ENCODE results near the gene IL36G. TPM values are rescaled to one million over a fixed set of nuclear protein-coding genes. Genes with fewer than 3 reads are reported as not detected.

Gene IL36G
- total and polyA plus RNA-seq, 2 experiments from 2014 or later = not detected

DNA sequence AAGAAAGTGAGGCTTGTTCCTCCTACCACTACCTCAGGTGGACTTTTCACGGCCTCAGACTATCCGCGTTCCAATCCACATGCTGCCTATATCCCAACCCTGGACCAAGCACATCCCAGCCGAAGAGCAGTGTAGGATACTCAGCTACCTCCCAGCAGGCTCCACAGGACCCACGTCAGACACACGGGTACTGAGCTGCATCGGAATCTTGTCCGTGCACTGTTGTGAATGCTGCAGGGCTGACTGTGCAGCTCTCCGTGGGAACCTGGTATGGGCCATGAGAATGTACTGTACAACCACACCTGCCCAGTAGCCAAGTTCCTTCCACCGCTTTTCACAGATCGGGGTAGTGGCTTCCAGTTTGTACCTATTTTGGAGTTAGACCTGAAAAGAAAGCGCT, 44.5 kb upstream of the IL36G start:
- H3K27ac Mint-ChIP-seq = no peak overlapping the region
- H2AFZ ChIP-seq = no peak overlapping the region
- no peak for DNase-seq (ENCODE audit: low spot score)

More for the DNA sequence above, 44.5 kb upstream of the IL36G start:
- Mint-ChIP-seq H3K4me1 (no peaks in the 10 kb centered on the region), H3K4me3 (no peak overlapping the region), H3K9me3 (no peaks in the 10 kb centered on the region), H3K36me3 (ENCODE audit: low read depth) (no peaks in the 10 kb centered on the region), H3K27me3 (ENCODE audit: insufficient read depth, low read depth, poor library complexity) (no peaks in the 10 kb centered on the region)
- Histone ChIP-seq H3K27me3 (ENCODE audit: insufficient read depth) (no peaks in the 10 kb centered on the region), H3F3A (replicated peaks; ENCODE audit: low read depth) (no peaks in the 10 kb centered on the region), H3K4me1 (ENCODE audit: insufficient read depth) (no peaks in the 10 kb centered on the region), H3K9me2 (ENCODE audit: insufficient read depth) (no peaks in the 10 kb centered on the region; the same call in 1 of the 2 replicates), H4K20me1 (replicated peaks; ENCODE audit: insufficient read depth) (no peaks in the 10 kb centered on the region), H3K36me3 (ENCODE audit: insufficient read depth) (no peaks in the 10 kb centered on the region), H3K4me3 (no peak overlapping the region), H3K79me2 (replicated peaks; ENCODE audit: insufficient read depth) (no peaks in the 10 kb centered on the region), H3K27ac (ENCODE audit: low read depth) (no peak overlapping the region), H3K4me2 (no peak overlapping the region)
- TF ChIP-seq, protein P1, sequence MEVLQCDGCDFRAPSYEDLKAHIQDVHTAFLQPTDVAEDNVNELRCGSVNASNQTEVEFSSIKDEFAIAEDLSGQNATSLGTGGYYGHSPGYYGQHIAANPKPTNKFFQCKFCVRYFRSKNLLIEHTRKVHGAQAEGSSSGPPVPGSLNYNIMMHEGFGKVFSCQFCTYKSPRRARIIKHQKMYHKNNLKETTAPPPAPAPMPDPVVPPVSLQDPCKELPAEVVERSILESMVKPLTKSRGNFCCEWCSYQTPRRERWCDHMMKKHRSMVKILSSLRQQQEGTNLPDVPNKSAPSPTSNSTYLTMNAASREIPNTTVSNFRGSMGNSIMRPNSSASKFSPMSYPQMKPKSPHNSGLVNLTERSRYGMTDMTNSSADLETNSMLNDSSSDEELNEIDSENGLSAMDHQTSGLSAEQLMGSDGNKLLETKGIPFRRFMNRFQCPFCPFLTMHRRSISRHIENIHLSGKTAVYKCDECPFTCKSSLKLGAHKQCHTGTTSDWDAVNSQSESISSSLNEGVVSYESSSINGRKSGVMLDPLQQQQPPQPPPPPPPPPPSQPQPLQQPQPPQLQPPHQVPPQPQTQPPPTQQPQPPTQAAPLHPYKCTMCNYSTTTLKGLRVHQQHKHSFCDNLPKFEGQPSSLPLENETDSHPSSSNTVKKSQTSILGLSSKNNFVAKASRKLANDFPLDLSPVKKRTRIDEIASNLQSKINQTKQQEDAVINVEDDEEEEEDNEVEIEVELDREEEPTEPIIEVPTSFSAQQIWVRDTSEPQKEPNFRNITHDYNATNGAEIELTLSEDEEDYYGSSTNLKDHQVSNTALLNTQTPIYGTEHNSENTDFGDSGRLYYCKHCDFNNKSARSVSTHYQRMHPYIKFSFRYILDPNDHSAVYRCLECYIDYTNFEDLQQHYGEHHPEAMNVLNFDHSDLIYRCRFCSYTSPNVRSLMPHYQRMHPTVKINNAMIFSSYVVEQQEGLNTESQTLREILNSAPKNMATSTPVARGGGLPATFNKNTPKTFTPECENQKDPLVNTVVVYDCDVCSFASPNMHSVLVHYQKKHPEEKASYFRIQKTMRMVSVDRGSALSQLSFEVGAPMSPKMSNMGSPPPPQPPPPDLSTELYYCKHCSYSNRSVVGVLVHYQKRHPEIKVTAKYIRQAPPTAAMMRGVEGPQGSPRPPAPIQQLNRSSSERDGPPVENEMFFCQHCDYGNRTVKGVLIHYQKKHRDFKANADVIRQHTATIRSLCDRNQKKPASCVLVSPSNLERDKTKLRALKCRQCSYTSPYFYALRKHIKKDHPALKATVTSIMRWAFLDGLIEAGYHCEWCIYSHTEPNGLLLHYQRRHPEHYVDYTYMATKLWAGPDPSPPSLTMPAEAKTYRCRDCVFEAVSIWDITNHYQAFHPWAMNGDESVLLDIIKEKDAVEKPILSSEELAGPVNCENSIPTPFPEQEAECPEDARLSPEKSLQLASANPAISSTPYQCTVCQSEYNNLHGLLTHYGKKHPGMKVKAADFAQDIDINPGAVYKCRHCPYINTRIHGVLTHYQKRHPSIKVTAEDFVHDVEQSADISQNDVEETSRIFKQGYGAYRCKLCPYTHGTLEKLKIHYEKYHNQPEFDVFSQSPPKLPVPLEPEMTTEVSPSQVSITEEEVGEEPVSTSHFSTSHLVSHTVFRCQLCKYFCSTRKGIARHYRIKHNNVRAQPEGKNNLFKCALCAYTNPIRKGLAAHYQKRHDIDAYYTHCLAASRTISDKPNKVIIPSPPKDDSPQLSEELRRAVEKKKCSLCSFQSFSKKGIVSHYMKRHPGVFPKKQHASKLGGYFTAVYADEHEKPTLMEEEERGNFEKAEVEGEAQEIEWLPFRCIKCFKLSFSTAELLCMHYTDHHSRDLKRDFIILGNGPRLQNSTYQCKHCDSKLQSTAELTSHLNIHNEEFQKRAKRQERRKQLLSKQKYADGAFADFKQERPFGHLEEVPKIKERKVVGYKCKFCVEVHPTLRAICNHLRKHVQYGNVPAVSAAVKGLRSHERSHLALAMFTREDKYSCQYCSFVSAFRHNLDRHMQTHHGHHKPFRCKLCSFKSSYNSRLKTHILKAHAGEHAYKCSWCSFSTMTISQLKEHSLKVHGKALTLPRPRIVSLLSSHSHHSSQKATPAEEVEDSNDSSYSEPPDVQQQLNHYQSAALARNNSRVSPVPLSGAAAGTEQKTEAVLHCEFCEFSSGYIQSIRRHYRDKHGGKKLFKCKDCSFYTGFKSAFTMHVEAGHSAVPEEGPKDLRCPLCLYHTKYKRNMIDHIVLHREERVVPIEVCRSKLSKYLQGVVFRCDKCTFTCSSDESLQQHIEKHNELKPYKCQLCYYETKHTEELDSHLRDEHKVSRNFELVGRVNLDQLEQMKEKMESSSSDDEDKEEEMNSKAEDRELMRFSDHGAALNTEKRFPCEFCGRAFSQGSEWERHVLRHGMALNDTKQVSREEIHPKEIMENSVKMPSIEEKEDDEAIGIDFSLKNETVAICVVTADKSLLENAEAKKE (CRISPR knock-in tag; IDR thresholded peaks at IDR 0.05) = no peak
- TF ChIP-seq, protein P2, sequence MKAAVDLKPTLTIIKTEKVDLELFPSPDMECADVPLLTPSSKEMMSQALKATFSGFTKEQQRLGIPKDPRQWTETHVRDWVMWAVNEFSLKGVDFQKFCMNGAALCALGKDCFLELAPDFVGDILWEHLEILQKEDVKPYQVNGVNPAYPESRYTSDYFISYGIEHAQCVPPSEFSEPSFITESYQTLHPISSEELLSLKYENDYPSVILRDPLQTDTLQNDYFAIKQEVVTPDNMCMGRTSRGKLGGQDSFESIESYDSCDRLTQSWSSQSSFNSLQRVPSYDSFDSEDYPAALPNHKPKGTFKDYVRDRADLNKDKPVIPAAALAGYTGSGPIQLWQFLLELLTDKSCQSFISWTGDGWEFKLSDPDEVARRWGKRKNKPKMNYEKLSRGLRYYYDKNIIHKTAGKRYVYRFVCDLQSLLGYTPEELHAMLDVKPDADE (IDR thresholded peaks at IDR 0.05) = no peak
- no peak for TF ChIP-seq CREB1 (CRISPR knock-in tag; IDR thresholded peaks at IDR 0.05; ENCODE audit: low read depth)
- no peak for TF ChIP-seq ZNF331 (CRISPR knock-in tag; IDR thresholded peaks at IDR 0.05; ENCODE audit: low read depth)
- TF ChIP-seq, protein P3, sequence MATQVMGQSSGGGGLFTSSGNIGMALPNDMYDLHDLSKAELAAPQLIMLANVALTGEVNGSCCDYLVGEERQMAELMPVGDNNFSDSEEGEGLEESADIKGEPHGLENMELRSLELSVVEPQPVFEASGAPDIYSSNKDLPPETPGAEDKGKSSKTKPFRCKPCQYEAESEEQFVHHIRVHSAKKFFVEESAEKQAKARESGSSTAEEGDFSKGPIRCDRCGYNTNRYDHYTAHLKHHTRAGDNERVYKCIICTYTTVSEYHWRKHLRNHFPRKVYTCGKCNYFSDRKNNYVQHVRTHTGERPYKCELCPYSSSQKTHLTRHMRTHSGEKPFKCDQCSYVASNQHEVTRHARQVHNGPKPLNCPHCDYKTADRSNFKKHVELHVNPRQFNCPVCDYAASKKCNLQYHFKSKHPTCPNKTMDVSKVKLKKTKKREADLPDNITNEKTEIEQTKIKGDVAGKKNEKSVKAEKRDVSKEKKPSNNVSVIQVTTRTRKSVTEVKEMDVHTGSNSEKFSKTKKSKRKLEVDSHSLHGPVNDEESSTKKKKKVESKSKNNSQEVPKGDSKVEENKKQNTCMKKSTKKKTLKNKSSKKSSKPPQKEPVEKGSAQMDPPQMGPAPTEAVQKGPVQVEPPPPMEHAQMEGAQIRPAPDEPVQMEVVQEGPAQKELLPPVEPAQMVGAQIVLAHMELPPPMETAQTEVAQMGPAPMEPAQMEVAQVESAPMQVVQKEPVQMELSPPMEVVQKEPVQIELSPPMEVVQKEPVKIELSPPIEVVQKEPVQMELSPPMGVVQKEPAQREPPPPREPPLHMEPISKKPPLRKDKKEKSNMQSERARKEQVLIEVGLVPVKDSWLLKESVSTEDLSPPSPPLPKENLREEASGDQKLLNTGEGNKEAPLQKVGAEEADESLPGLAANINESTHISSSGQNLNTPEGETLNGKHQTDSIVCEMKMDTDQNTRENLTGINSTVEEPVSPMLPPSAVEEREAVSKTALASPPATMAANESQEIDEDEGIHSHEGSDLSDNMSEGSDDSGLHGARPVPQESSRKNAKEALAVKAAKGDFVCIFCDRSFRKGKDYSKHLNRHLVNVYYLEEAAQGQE (IDR thresholded peaks at IDR 0.05; ENCODE audit: unreplicated experiment) = no peak
- TF ChIP-seq, protein P4, sequence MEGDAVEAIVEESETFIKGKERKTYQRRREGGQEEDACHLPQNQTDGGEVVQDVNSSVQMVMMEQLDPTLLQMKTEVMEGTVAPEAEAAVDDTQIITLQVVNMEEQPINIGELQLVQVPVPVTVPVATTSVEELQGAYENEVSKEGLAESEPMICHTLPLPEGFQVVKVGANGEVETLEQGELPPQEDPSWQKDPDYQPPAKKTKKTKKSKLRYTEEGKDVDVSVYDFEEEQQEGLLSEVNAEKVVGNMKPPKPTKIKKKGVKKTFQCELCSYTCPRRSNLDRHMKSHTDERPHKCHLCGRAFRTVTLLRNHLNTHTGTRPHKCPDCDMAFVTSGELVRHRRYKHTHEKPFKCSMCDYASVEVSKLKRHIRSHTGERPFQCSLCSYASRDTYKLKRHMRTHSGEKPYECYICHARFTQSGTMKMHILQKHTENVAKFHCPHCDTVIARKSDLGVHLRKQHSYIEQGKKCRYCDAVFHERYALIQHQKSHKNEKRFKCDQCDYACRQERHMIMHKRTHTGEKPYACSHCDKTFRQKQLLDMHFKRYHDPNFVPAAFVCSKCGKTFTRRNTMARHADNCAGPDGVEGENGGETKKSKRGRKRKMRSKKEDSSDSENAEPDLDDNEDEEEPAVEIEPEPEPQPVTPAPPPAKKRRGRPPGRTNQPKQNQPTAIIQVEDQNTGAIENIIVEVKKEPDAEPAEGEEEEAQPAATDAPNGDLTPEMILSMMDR (conservative IDR thresholded peaks at IDR 0.05; ENCODE audit: low read depth in 2 of 2) = no peak
- no peak for TF ChIP-seq EZH2 (IDR thresholded peaks at IDR 0.05; ENCODE audit: low read depth, unreplicated experiment)
- TF ChIP-seq NANOG (IDR thresholded peaks at IDR 0.05; ENCODE audit: borderline replicate concordance) = no peak
- no peak for TF ChIP-seq STAT1 (IDR thresholded peaks at IDR 0.05; ENCODE audit: unreplicated experiment)
- no peak for TF ChIP-seq EZH2phosphoT487 (IDR thresholded peaks at IDR 0.05; ENCODE audit: unreplicated experiment)
- no peak for TF ChIP-seq POLR2AphosphoS5 (IDR thresholded peaks at IDR 0.05; ENCODE audit: low read depth)
- TF ChIP-seq ZNF114 (CRISPR knock-in tag; IDR thresholded peaks at IDR 0.05) = no peak
- TF ChIP-seq JUNB (IDR thresholded peaks at IDR 0.05; ENCODE audit: unreplicated experiment) = no peak
- no peak for ATAC-seq

Measured in GM23338 (cell line).